H1 (cell line): ENCODE measurements around the gene GFAP. TPM values are rescaled to one million over a fixed set of nuclear protein-coding genes. Genes with fewer than 3 reads are reported as not detected.

Experiments
- CTCF ChIA-PET: fragments of 300-600 bp; sonication (Branson Sonifier 250); formaldehyde crosslinking; loops from one replicate; lab custom pipeline; 2021; ENCODE audit not compliant: partially characterized antibody; lab: Charles Lee
- POLR2A ChIA-PET: fragments of 300-600 bp; sonication (Branson Sonifier 250); formaldehyde crosslinking; loops from one replicate; lab custom pipeline; 2021; ENCODE audit warnings: inconsistent platforms; ENCODE audit not compliant: partially characterized antibody; lab: Charles Lee
- DNase-seq, 2 experiments: peaks; one replicate each; pipeline versions ENCODE4 v3.0.0 to v3.0.0-alpha.2; 2010 to 2022; ENCODE audit warnings: low spot score in 2 of 2, low read depth in 1 of 2, mixed read lengths in 1 of 2
- FAIRE-seq: peaks from 2 replicates; lab custom pipeline; 2011; peaks lifted over from hg19 to GRCh38; lab: Jason Lieb, UNC
- H2AFZ ChIP-seq: 2 replicates; pipeline ENCODE4 v1.8.1; 2012; ENCODE audit warnings: low read length, inconsistent platforms
- H2AK5ac ChIP-seq: 2 replicates; pipeline ENCODE4 v1.6.1; 2013; ENCODE audit warnings: low read depth, low read length
- H2BK120ac ChIP-seq: replicated peaks from 2 replicates; pipeline ENCODE3; 2013; ENCODE audit warnings: low read depth, low read length, inconsistent platforms
- H2BK12ac ChIP-seq: 2 replicates; pipeline ENCODE4 v1.6.1; 2013; ENCODE audit warnings: low read depth, low read length
- H2BK15ac ChIP-seq: 2 replicates; pipeline ENCODE4 v1.6.1; 2013; ENCODE audit warnings: low read length
- H2BK20ac ChIP-seq: 2 replicates; pipeline ENCODE4 v1.6.1; 2013; ENCODE audit warnings: low read length
- H2BK5ac ChIP-seq: 2 replicates; pipeline ENCODE4 v1.6.1; 2013; ENCODE audit warnings: low read depth, low read length
- H3K14ac ChIP-seq: 2 replicates; pipeline ENCODE4 v1.6.1; 2013; ENCODE audit warnings: inconsistent platforms; ENCODE audit not compliant: insufficient read length
- H3K18ac ChIP-seq: 2 replicates; pipeline ENCODE4 v1.6.1; 2013; ENCODE audit warnings: low read length; ENCODE audit errors: extremely low read depth
- H3K23ac ChIP-seq: 2 replicates; pipeline ENCODE4 v1.6.1; 2013; ENCODE audit warnings: inconsistent platforms; ENCODE audit not compliant: insufficient read length
- H3K23me2 ChIP-seq: 2 replicates; pipeline ENCODE4 v1.6.1; 2013; ENCODE audit warnings: low read depth, low read length
- H3K27ac ChIP-seq: 2 replicates; pipeline ENCODE4 v1.6.1; 2011; ENCODE audit warnings: low read depth, low read length, inconsistent platforms
- H3K27me3 ChIP-seq, 4 experiments: replicated peaks in 1 of 4; 1 replicate in 1 of 4; 2 replicates in 3 of 4; pipeline versions ENCODE4 v1.6.1 to v1.8.1; 2011 to 2013; ENCODE audit warnings: low read length in 3 of 4, mild to moderate bottlenecking in 3 of 4, inconsistent platforms in 2 of 4, mixed read lengths in 2 of 4, moderate library complexity in 1 of 4; ENCODE audit not compliant: control insufficient read depth in 3 of 4, insufficient read depth in 3 of 4; ENCODE audit errors: extremely low read depth in 1 of 4
- H3K36me3 ChIP-seq, 4 experiments: 2 replicates each; pipeline versions ENCODE4 v1.6.1 to v1.8.1; 2011 to 2013; ENCODE audit warnings: mild to moderate bottlenecking in 4 of 4, low read length in 3 of 4, moderate library complexity in 2 of 4, control low read depth in 1 of 4, inconsistent platforms in 1 of 4; ENCODE audit not compliant: insufficient read depth in 4 of 4, control insufficient read depth in 2 of 4
- H3K4ac ChIP-seq: replicated peaks from 2 replicates; pipeline ENCODE3; 2013; ENCODE audit warnings: low read length, low read depth, mixed read lengths, inconsistent platforms; ENCODE audit not compliant: insufficient read length
- H3K4me1 ChIP-seq, 4 experiments: replicated peaks in 1 of 4; 1 replicate in 1 of 4; 2 replicates in 3 of 4; pipeline versions ENCODE4 v1.6.1 to v1.8.1; 2011 to 2013; ENCODE audit warnings: low read length in 3 of 4, inconsistent platforms in 2 of 4, mixed read lengths in 1 of 4; ENCODE audit not compliant: insufficient read depth in 4 of 4, control insufficient read depth in 3 of 4
- H3K4me2 ChIP-seq, 2 experiments: 2 replicates each; pipeline versions ENCODE4 v1.6.1 to v1.8.1; 2011 to 2013; ENCODE audit warnings: low read depth in 2 of 2, low read length in 2 of 2, control low read depth in 1 of 2, inconsistent platforms in 1 of 2, mild to moderate bottlenecking in 1 of 2; ENCODE audit not compliant: insufficient read depth in 1 of 2
- H3K4me3 ChIP-seq, 4 experiments: fragments of 200-600, 300-600 bp in 1 of 4; sonication (generic), shearing (Covaris generic), sonication (Bioruptor Twin) in 1 of 4; 2 replicates each; pipeline versions ENCODE4 v1.5.1 to v1.8.1; 2011 to 2016; ENCODE audit warnings: low read length in 4 of 4, low read depth in 3 of 4, control low read depth in 2 of 4, inconsistent platforms in 2 of 4, mild to moderate bottlenecking in 2 of 4, mixed read lengths in 1 of 4, moderate library complexity in 1 of 4; ENCODE audit not compliant: insufficient read depth in 2 of 4; ENCODE audit errors: extremely low read depth in 1 of 4
- H3K56ac ChIP-seq: replicated peaks from 2 replicates; pipeline ENCODE3; 2013; ENCODE audit warnings: low read depth, mild to moderate bottlenecking, mixed read lengths, low read length, inconsistent platforms; ENCODE audit not compliant: insufficient read length
- H3K79me1 ChIP-seq: 2 replicates; pipeline ENCODE4 v1.6.1; 2013; ENCODE audit warnings: low read depth, low read length, control low read depth
- H3K79me2 ChIP-seq, 2 experiments: 2 replicates each; pipeline versions ENCODE4 v1.6.1 to v1.8.1; 2012 to 2013; ENCODE audit warnings: low read length in 2 of 2, mild to moderate bottlenecking in 2 of 2, inconsistent platforms in 1 of 2; ENCODE audit not compliant: insufficient read depth in 2 of 2, control insufficient read depth in 1 of 2
- H3K9ac ChIP-seq, 4 experiments: replicated peaks in 1 of 4; 1 replicate in 1 of 4; 2 replicates in 3 of 4; pipeline versions ENCODE4 v1.6.1 to v1.8.1; 2011 to 2013; ENCODE audit warnings: low read depth in 3 of 4, low read length in 3 of 4, control low read depth in 2 of 4, mild to moderate bottlenecking in 2 of 4, moderate library complexity in 2 of 4, inconsistent platforms in 1 of 4; ENCODE audit errors: extremely low read depth in 1 of 4
- H3K9me3 ChIP-seq, 2 experiments: 2 replicates each; pipeline versions ENCODE4 v1.6.1 to v1.8.1; 2012 to 2013; ENCODE audit warnings: mild to moderate bottlenecking in 2 of 2, moderate library complexity in 2 of 2, control low read depth in 1 of 2, inconsistent platforms in 1 of 2, low read depth in 1 of 2, low read length in 1 of 2, mixed read lengths in 1 of 2; ENCODE audit not compliant: insufficient read depth in 2 of 2
- H4K20me1 ChIP-seq, 2 experiments: replicated peaks in 1 of 2; 2 replicates each; pipeline versions ENCODE3 to v1.8.1; 2011 to 2013; ENCODE audit warnings: inconsistent platforms in 2 of 2, low read length in 2 of 2, mild to moderate bottlenecking in 1 of 2; ENCODE audit not compliant: insufficient read depth in 2 of 2, control insufficient read depth in 1 of 2
- H4K5ac ChIP-seq: 2 replicates; pipeline ENCODE4 v1.6.1; 2013; ENCODE audit warnings: low read length, low read depth, mixed read lengths, inconsistent platforms; ENCODE audit not compliant: insufficient read length
- H4K8ac ChIP-seq: 2 replicates; pipeline ENCODE4 v1.8.0; 2013; ENCODE audit warnings: mild to moderate bottlenecking, moderate library complexity, low read length, inconsistent platforms; ENCODE audit not compliant: insufficient read depth; ENCODE audit errors: extremely low read depth
- H4K91ac ChIP-seq: replicated peaks from 2 replicates; pipeline ENCODE3; 2013; ENCODE audit warnings: low read length, mixed read lengths, inconsistent platforms; ENCODE audit not compliant: insufficient read length
- BACH1 ChIP-seq: IDR thresholded peaks from 2 replicates; pipeline ENCODE4 v1.6.1; 2012; ENCODE audit warnings: low read length, improper control_type of control experiment
- CEBPB ChIP-seq: IDR thresholded peaks from 2 replicates; pipeline ENCODE4 v1.6.1; 2012; ENCODE audit warnings: low read depth, low read length
- EGR1 ChIP-seq: IDR thresholded peaks from 2 replicates; pipeline ENCODE4 v1.6.1; 2011; ENCODE audit warnings: low read depth, low read length, borderline replicate concordance
- JUND ChIP-seq: IDR thresholded peaks from 2 replicates; pipeline ENCODE4 v1.6.1; 2011; ENCODE audit warnings: mild to moderate bottlenecking, improper control_type of control experiment, low read length
- KDM1A ChIP-seq: fragments of 200-600, 300-600 bp; sonication (generic); IDR thresholded peaks from 2 replicates; pipeline ENCODE4 v1.7.1; 2016; ENCODE audit warnings: mild to moderate bottlenecking, low read length, borderline replicate concordance
- RXRA ChIP-seq: IDR thresholded peaks from 2 replicates; pipeline ENCODE4 v1.6.1; 2011; ENCODE audit warnings: low read depth, mild to moderate bottlenecking, low read length, moderate library complexity; ENCODE audit not compliant: insufficient read depth
- SIX5 ChIP-seq: IDR thresholded peaks from 2 replicates; pipeline ENCODE4 v1.6.1; 2011; ENCODE audit warnings: mild to moderate bottlenecking, low read depth, low read length
- SRF ChIP-seq: IDR thresholded peaks from 2 replicates; pipeline ENCODE4 v1.6.1; 2011; ENCODE audit warnings: mild to moderate bottlenecking, low read depth, low read length, moderate library complexity
- YY1 ChIP-seq: IDR thresholded peaks from 2 replicates; pipeline ENCODE4 v1.6.1; 2011; ENCODE audit warnings: low read depth, mild to moderate bottlenecking, low read length
- WGBS, 2 experiments: shearing (Covaris generic) in 1 of 2; methylation state at CpG; one replicate each; pipeline versions ENCODE4 v1.1.6 to v1.1.7; 2013 to 2015; ENCODE audit warnings: low lambda C conversion rate in 2 of 2, mixed read lengths in 2 of 2, inconsistent platforms in 1 of 2, low coverage in 1 of 2, missing lambda C conversion rate in 1 of 2; ENCODE audit not compliant: insufficient replicate concordance in 2 of 2, insufficient coverage in 1 of 2, insufficient read length in 1 of 2; ENCODE audit errors: extremely low coverage in 1 of 2, missing lambda C conversion rate in 1 of 2; 5-methylcytosine and 5-hydroxymethylcytosine counted together
- polyA plus RNA-seq, 7 experiments: library from polyadenylated mRNA; depleted of rRNA in 3 of 7; stranded (reverse) in 5 of 7; unstranded in 2 of 7; fragments of >200 nt in 5 of 7; fragments of 200-250 nt in 2 of 7; gene quantifications; 1 replicate in 5 of 7; 2 replicates in 1 of 7; 4 replicates in 1 of 7; pipeline versions ENCODE4 v1.2.1 to v1.2.3, GENCODE V29; 2011 to 2013; ENCODE audit warnings: missing spikeins in 2 of 7, mixed read lengths in 2 of 7
- total RNA-seq: library from RNA; stranded (reverse); fragmentation: NEBNext Ultra II Directional; extraction: Animal tissue kit (Norgen Biotek cat#: 25700); gene quantifications from 2 replicates; pipeline ENCODE4 v1.2.1, GENCODE V29; 2021
- TF ChIP-seq, protein P1 (sequence below): IDR thresholded peaks from 2 replicates; pipeline ENCODE4 v1.6.1; 2012; ENCODE audit warnings: low read length, inconsistent platforms

Gene GFAP
- total and polyA plus RNA-seq, 2 of the 8 experiments (the other 6 are each of a cell fraction or from before 2014, with no cell fraction given), result 1.3 to 1.5 TPM

DNA sequence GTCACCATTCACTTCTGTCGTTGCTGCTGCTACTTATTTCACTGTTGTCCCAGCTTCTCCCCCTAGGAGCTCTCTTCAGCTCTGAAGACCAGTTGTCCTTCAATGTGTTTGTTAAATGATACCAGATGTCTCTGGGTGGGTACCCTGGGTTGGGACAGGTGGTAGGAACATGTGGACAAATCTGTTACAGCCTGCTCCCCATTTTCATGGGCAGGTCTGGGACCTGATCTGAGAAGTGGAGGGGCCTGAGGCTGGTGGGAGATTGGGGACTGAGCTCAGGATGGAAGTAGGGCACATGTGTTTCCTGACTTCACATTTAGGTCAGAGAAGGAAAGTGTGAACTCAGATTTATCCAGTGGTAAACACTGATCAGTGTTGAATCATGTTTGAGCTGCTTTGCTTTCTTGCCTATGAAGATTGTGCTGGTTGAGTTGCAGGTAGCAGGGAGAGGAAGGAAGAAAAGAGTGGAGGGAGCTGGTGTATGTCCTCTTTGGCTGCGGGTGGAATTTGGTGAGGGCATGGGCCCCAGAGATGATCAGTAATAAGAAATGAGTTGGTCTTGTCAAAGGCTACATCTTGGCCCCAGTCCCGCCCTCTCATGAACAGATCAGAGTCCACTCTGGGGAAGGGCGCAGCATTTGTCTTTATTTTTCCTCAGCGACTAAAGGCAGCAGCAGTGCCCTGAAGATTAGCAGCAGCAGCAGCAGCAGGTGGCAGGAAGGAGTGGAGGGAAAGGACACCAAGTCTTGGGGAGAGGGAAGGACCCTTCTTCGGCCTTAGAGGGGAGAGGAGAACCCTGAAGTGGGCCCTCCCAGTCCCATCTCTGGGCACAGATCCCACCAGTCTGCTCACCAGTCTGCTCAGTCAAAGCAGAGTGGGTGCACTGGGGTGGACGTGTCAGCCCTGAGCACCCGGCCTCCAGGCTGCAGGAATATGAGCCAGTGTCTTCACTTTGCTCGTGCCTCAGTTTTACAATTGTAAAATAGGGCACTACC lies 10.0 kb downstream of the GFAP start:
- Histone ChIP-seq H3K14ac (no peak overlapping the region), H3K4me2 (no peak overlapping the region), H3K79me1 (no peaks in the 10 kb centered on the region), H2BK15ac (no peak overlapping the region), H3K4me1 (peaks cover 0 to 5% (median 0%) of the 10 kb centered on the region in 4 experiments; a peak in 2 of 7 replicates), H3K56ac (no peak overlapping the region), H2BK120ac (no peak overlapping the region), H3K18ac (no peak overlapping the region), H3K79me2 (no peaks in the 10 kb centered on the region), H2BK12ac (0 out of 2 replicates have a peak overlapping the region, but pooled peaks have one; percentile 2), H3K36me3 (no peaks in the 10 kb centered on the region), H3K23me2 (no peaks in the 10 kb centered on the region), H3K23ac (no peak overlapping the region), H4K91ac (no peak overlapping the region), H2AK5ac (no peak overlapping the region), H3K9me3 (no peaks in the 10 kb centered on the region), H3K27me3 (peaks cover 0 to under 1% (median 0%) of the 10 kb centered on the region in 4 experiments; a peak in 3 of 7 replicates), H2BK20ac (no peak overlapping the region), H4K20me1 (no peaks in the 10 kb centered on the region), H3K4ac (no peak overlapping the region), H3K4me3 (no peak overlapping the region), H3K9ac (no peak overlapping the region; a peak in 1 of 7 replicates), H2BK5ac (no peak overlapping the region), H4K8ac (no peak overlapping the region), H4K5ac (no peak overlapping the region), H3K27ac (no peak overlapping the region), H2AFZ (no peak overlapping the region)
- ChIA-PET POLR2A (interaction anchor here (0.5 kb wide), 1 partner anchor 152 kb away, joined by 3 read pairs; no protein-coding TSS in a partner anchor), CTCF (interaction anchor here (0.9 to 4.5 kb wide), 7 partner anchors 14 to 126 kb away, joined by 3 to 24 read pairs (median 3); no protein-coding TSS in a partner anchor)
- no peak for FAIRE-seq
- no peak for DNase-seq
- WGBS, 2 experiments, result 89% methylated on average over 9 of the region's 9 CpGs; no CpG with 5 or more reads in 1 of the 2 experiments
- no peak for TF ChIP-seq JUND
- no peak for TF ChIP-seq EGR1
- TF ChIP-seq YY1, result no peak
- no peak for TF ChIP-seq RXRA
- TF ChIP-seq, protein P1, sequence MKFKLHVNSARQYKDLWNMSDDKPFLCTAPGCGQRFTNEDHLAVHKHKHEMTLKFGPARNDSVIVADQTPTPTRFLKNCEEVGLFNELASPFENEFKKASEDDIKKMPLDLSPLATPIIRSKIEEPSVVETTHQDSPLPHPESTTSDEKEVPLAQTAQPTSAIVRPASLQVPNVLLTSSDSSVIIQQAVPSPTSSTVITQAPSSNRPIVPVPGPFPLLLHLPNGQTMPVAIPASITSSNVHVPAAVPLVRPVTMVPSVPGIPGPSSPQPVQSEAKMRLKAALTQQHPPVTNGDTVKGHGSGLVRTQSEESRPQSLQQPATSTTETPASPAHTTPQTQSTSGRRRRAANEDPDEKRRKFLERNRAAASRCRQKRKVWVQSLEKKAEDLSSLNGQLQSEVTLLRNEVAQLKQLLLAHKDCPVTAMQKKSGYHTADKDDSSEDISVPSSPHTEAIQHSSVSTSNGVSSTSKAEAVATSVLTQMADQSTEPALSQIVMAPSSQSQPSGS, result no peak
- TF ChIP-seq KDM1A, result no peak
- TF ChIP-seq SRF, result no peak
- TF ChIP-seq SIX5, result no peak
- no peak for TF ChIP-seq CEBPB
- TF ChIP-seq BACH1, result no peak
